ENCODE data around the gene RCAN2. TPM values are rescaled to one million over a fixed set of nuclear protein-coding genes. Genes with fewer than 3 reads are reported as not detected.

RCAN2 gene
- total and polyA plus RNA-seq, 9 of the 15 experiments (the other 6 are each of a cell fraction or from before 2014, with no cell fraction given), result 0.04 TPM; not detected in 8

- no peaks in the 10 kb centered on the region for H3K9me1 ChIP-seq (ENCODE audit: control insufficient read depth, insufficient read depth, low read length)
- 0% methylated on average over 2 of the region's 2 CpGs for WGBS (ENCODE audit: insufficient coverage, low coverage, missing lambda C conversion rate)
- no peaks in the 10 kb centered on the region for H3K27me3 ChIP-seq (ENCODE audit: control insufficient read depth in 2 of 2, insufficient read depth in 2 of 2, low read length in 2 of 2)
- ChIA-PET POLR2A (no interaction called here), CTCF (ENCODE audit: low intra/inter-chr PET ratio) (no interaction called here)
- ATAC-seq, result no peak
- H3K27ac ChIP-seq (ENCODE audit: extremely low read depth, low read depth, low read length), result no peak overlapping the region
- H4K20me1 ChIP-seq (replicated peaks; ENCODE audit: control insufficient read depth, insufficient read depth, low read length), result no peaks in the 10 kb centered on the region
- in situ Hi-C loops (cut with MboI), result no loop called here
- H3K4me2 ChIP-seq (ENCODE audit: insufficient read depth, low read length), result no peak overlapping the region
- TF ChIP-seq PBX2 (CRISPR knock-in tag; IDR thresholded peaks at IDR 0.05; ENCODE audit: low read depth) (no peak), PBX2 (tag; conservative IDR thresholded peaks at IDR 0.05; ENCODE audit: low read depth) (no peak), ZNF639 (CRISPR knock-in tag; conservative IDR thresholded peaks at IDR 0.05 in 1 of 2, IDR thresholded peaks at IDR 0.05 in 1 of 2) (no peak), ZNF699 (CRISPR knock-in tag; IDR thresholded peaks at IDR 0.05; ENCODE audit: insufficient replicate concordance) (no peak), TBL1XR1 (IDR thresholded peaks at IDR 0.05; ENCODE audit: low read length in 2 of 2) (no peak)
- H3K9me3 ChIP-seq (replicated peaks; ENCODE audit: control insufficient read depth, insufficient read depth, low read depth, low read length), result no peaks in the 10 kb centered on the region
- intact Hi-C loops (cut with micrococcal nuclease), result no loop called here
- FAIRE-seq, result no peak
- no peaks in the 10 kb centered on the region for H3K79me2 ChIP-seq (ENCODE audit: control insufficient read depth, insufficient read depth, low read length)
- no peak overlapping the region for H2AFZ ChIP-seq (ENCODE audit: low read depth, low read length)
- no peak overlapping the region for H3K4me3 ChIP-seq
- no peak overlapping the region for H3K9ac ChIP-seq (ENCODE audit: insufficient read depth in 1 of 2, low read depth in 2 of 2, low read length in 2 of 2)
- DNase-seq (ENCODE audit: extremely low read depth in 1 of 4, low spot score in 3 of 4), result no peak
- no TSS peak for BruUV-seq (replicated peaks)
- no peaks in the 10 kb centered on the region for H3K36me3 ChIP-seq (ENCODE audit: control insufficient read depth, insufficient read depth, low read length)
- no peaks in the 10 kb centered on the region for H3K4me1 ChIP-seq (replicated peaks in 1 of 2; ENCODE audit: control insufficient read depth in 2 of 2, insufficient read depth in 2 of 2, low read length in 2 of 2)
These were observed 274.4 kb downstream of the RCAN2 start for GRCh38 chr6:46216879-46217278.

Data from K562 (cell line).